ENCODE results near the gene UQCR11.
"Not testable (repeated sequence)": the region's sequence is repeated elsewhere in the genome, so short reads cannot be mapped to it uniquely, and the experiment has no call there.

- TF ChIP-seq CTCF (conservative IDR thresholded peaks at IDR 0.05; ENCODE audit: low read depth, low read length); EZH2 (IDR thresholded peaks at IDR 0.05; ENCODE audit: borderline replicate concordance, low read depth, low read length, poor library complexity, severe bottlenecking): not testable (repeated sequence)
Observed at GRCh38 chr19:1640893-1641448, 35.7 kb upstream of the UQCR11 start.

Measured in A673 (cell line).